Neural cell (in vitro differentiated cells): ENCODE results near the gene KEL. TPM values are rescaled to one million over a fixed set of nuclear protein-coding genes. Genes with fewer than 3 reads are reported as not detected.

Experiments
- H2AFZ ChIP-seq: fragments of 200-600, 300-800 bp; sonication (generic), shearing (Covaris generic); 2 replicates; pipeline ENCODE4 v1.6.0; 2014; ENCODE audit warnings: low read depth, mild to moderate bottlenecking, antibody characterized with exemption, low read length, moderate library complexity
- H3F3A ChIP-seq: fragments of 200-600 bp; shearing (Covaris generic); 2 replicates; pipeline ENCODE4 v1.6.1; 2016; ENCODE audit warnings: mild to moderate bottlenecking, moderate library complexity, mixed read lengths, antibody characterized with exemption, low read length; ENCODE audit not compliant: insufficient read depth, poor library complexity, severe bottlenecking
- H3K27ac ChIP-seq: fragments of 200-600, 300-800 bp; sonication (generic), shearing (Covaris generic); 2 replicates; pipeline ENCODE4 v1.5.1; 2014; ENCODE audit warnings: mild to moderate bottlenecking, low read length, moderate library complexity
- H3K27me3 ChIP-seq: fragments of 300-800, 200-600 bp; sonication (generic), shearing (Covaris generic); 2 replicates; pipeline ENCODE4 v1.6.0; 2014; ENCODE audit warnings: mild to moderate bottlenecking, low read depth, low read length, moderate library complexity; ENCODE audit not compliant: insufficient read depth
- H3K36me3 ChIP-seq: fragments of 300-800, 200-600 bp; sonication (generic), shearing (Covaris generic); 2 replicates; pipeline ENCODE4 v1.5.1; 2014; ENCODE audit warnings: mild to moderate bottlenecking, antibody characterized with exemption, low read length, moderate library complexity; ENCODE audit not compliant: insufficient read depth
- H3K4me2 ChIP-seq: fragments of 300-800, 200-600 bp; sonication (generic), shearing (Covaris generic); 2 replicates; pipeline ENCODE4 v1.6.0; 2014; ENCODE audit warnings: mild to moderate bottlenecking, low read length
- H3K4me3 ChIP-seq: fragments of 300-800, 200-600 bp; sonication (generic), shearing (Covaris generic); 2 replicates; pipeline ENCODE4 v1.5.1; 2014; ENCODE audit warnings: mild to moderate bottlenecking, low read length, moderate library complexity
- H3K79me2 ChIP-seq: fragments of 200-600 bp; shearing (Covaris generic); replicated peaks from 2 replicates; pipeline ENCODE4 v1.6.0; 2014; ENCODE audit warnings: mild to moderate bottlenecking, low read length, moderate library complexity; ENCODE audit not compliant: insufficient read depth
- H3K9ac ChIP-seq: fragments of 300-800, 200-600 bp; sonication (generic), shearing (Covaris generic); 2 replicates; pipeline ENCODE4 v1.6.1; 2016; ENCODE audit warnings: mild to moderate bottlenecking, low read length, mixed read lengths
- H3K9me2 ChIP-seq: fragments of 200-600 bp; shearing (Covaris generic); 2 replicates; pipeline ENCODE4 v1.6.1; 2016; ENCODE audit warnings: mild to moderate bottlenecking, low read length, mixed read lengths; ENCODE audit not compliant: insufficient read depth
- H3K9me3 ChIP-seq: fragments of 200-600, 300-800 bp; sonication (generic), shearing (Covaris generic); 2 replicates; pipeline ENCODE4 v1.6.1; 2016; ENCODE audit warnings: mild to moderate bottlenecking, mixed run types, low read length, moderate library complexity, mixed read lengths
- H4K20me1 ChIP-seq: fragments of 200-600 bp; shearing (Covaris generic); 2 replicates; pipeline ENCODE4 v1.6.1; 2016; ENCODE audit warnings: mild to moderate bottlenecking, mixed run types; ENCODE audit not compliant: insufficient read depth
- EP300 ChIP-seq: fragments of 450-650 bp; conservative IDR thresholded peaks from 2 replicates; pipeline ENCODE4 v1.6.1; 2014; ENCODE audit warnings: antibody characterized with exemption, mild to moderate bottlenecking, moderate library complexity; ENCODE audit not compliant: poor library complexity, severe bottlenecking
- EZH2 ChIP-seq: fragments of 200-600, 300-800 bp; shearing (Covaris generic), sonication (generic); IDR thresholded peaks from 2 replicates; pipeline ENCODE4 v1.6.1; 2014; ENCODE audit warnings: antibody characterized with exemption, low read length, borderline replicate concordance, mild to moderate bottlenecking; ENCODE audit not compliant: insufficient read depth, poor library complexity, severe bottlenecking
- MXI1 ChIP-seq: fragments of 450-650 bp; conservative IDR thresholded peaks from 2 replicates; pipeline ENCODE4 v1.6.1; 2014; ENCODE audit warnings: antibody characterized with exemption, mild to moderate bottlenecking; ENCODE audit not compliant: poor library complexity, severe bottlenecking
- POLR2AphosphoS5 ChIP-seq: IDR thresholded peaks from 2 replicates; pipeline ENCODE4 v1.6.1; 2012
- RAD21 ChIP-seq: fragments of 450-650 bp; conservative IDR thresholded peaks from 2 replicates; pipeline ENCODE4 v1.6.1; 2014; ENCODE audit warnings: antibody characterized with exemption, mild to moderate bottlenecking, moderate library complexity
- SMC3 ChIP-seq: fragments of 450-650 bp; conservative IDR thresholded peaks from 2 replicates; pipeline ENCODE4 v1.6.1; 2014; ENCODE audit warnings: antibody characterized with exemption, mild to moderate bottlenecking, moderate library complexity; ENCODE audit not compliant: poor library complexity
- TAF1 ChIP-seq: IDR thresholded peaks from 2 replicates; pipeline ENCODE4 v1.6.1; 2012; ENCODE audit warnings: low read depth
- polyA plus RNA-seq: library from polyadenylated mRNA; depleted of rRNA; stranded (reverse); fragments of >200 nt; gene quantifications from 2 replicates; pipeline ENCODE4 v1.2.3, GENCODE V29; 2014
- TF ChIP-seq, protein P1 (sequence below): fragments of 450-650 bp; IDR thresholded peaks from 2 replicates; pipeline ENCODE4 v1.5.1; 2014; ENCODE audit warnings: antibody characterized with exemption, mild to moderate bottlenecking, moderate library complexity; ENCODE audit not compliant: poor library complexity, severe bottlenecking
- TF ChIP-seq, protein P2 (sequence below): IDR thresholded peaks from 2 replicates; pipeline ENCODE4 v1.6.1; 2012; ENCODE audit warnings: borderline replicate concordance

The KEL gene
- polyA plus RNA-seq, 1 donor from 2014 or later = 2.2 TPM

DNA sequence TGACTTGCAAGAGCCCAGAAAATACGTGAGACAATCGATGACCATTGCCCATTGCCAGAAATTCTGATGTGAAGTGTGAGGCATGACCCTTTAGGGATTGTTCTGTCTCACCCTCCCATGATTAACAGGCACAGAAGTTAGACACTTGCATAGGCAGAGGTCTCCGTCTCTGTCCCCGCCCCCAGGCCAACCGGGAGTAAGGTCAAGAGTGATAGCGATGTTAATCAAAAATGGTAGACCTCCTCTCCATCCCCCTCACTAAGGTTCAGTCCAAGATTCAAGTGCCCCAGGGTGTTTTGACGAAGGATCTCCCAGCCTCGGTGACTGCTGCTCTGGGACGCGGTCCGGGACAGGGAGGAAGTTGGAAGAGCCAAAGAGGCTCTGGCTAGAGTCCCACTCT is 53.9 kb downstream of the KEL start:
- Histone ChIP-seq H3K27ac (no peak overlapping the region), H3K9me3 (peaks cover 6% of the 10 kb centered on the region), H4K20me1 (no peaks in the 10 kb centered on the region), H2AFZ (no peak overlapping the region), H3K36me3 (no peaks in the 10 kb centered on the region), H3K4me2 (no peak overlapping the region), H3K79me2 (no peaks in the 10 kb centered on the region), H3K27me3 (no peaks in the 10 kb centered on the region), H3F3A (no peaks in the 10 kb centered on the region), H3K9me2 (no peaks in the 10 kb centered on the region), H3K9ac (no peak overlapping the region), H3K4me3 (no peak overlapping the region)
- TF ChIP-seq EP300 (no peak), RAD21 (no peak), MXI1 (no peak), EZH2 (no peak), POLR2AphosphoS5 (no peak), TAF1 (no peak), SMC3 (no peak)
- TF ChIP-seq, protein P1, sequence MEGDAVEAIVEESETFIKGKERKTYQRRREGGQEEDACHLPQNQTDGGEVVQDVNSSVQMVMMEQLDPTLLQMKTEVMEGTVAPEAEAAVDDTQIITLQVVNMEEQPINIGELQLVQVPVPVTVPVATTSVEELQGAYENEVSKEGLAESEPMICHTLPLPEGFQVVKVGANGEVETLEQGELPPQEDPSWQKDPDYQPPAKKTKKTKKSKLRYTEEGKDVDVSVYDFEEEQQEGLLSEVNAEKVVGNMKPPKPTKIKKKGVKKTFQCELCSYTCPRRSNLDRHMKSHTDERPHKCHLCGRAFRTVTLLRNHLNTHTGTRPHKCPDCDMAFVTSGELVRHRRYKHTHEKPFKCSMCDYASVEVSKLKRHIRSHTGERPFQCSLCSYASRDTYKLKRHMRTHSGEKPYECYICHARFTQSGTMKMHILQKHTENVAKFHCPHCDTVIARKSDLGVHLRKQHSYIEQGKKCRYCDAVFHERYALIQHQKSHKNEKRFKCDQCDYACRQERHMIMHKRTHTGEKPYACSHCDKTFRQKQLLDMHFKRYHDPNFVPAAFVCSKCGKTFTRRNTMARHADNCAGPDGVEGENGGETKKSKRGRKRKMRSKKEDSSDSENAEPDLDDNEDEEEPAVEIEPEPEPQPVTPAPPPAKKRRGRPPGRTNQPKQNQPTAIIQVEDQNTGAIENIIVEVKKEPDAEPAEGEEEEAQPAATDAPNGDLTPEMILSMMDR = no peak
- TF ChIP-seq, protein P2, sequence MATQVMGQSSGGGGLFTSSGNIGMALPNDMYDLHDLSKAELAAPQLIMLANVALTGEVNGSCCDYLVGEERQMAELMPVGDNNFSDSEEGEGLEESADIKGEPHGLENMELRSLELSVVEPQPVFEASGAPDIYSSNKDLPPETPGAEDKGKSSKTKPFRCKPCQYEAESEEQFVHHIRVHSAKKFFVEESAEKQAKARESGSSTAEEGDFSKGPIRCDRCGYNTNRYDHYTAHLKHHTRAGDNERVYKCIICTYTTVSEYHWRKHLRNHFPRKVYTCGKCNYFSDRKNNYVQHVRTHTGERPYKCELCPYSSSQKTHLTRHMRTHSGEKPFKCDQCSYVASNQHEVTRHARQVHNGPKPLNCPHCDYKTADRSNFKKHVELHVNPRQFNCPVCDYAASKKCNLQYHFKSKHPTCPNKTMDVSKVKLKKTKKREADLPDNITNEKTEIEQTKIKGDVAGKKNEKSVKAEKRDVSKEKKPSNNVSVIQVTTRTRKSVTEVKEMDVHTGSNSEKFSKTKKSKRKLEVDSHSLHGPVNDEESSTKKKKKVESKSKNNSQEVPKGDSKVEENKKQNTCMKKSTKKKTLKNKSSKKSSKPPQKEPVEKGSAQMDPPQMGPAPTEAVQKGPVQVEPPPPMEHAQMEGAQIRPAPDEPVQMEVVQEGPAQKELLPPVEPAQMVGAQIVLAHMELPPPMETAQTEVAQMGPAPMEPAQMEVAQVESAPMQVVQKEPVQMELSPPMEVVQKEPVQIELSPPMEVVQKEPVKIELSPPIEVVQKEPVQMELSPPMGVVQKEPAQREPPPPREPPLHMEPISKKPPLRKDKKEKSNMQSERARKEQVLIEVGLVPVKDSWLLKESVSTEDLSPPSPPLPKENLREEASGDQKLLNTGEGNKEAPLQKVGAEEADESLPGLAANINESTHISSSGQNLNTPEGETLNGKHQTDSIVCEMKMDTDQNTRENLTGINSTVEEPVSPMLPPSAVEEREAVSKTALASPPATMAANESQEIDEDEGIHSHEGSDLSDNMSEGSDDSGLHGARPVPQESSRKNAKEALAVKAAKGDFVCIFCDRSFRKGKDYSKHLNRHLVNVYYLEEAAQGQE = no peak

- Histone ChIP-seq H3K79me2 (no peaks in the 10 kb centered on the region), H3K27me3 (no peaks in the 10 kb centered on the region), H3K4me3 (no peak overlapping the region), H3K36me3 (no peaks in the 10 kb centered on the region), H3K27ac (no peak overlapping the region), H3K9me2 (no peaks in the 10 kb centered on the region), H2AFZ (no peak overlapping the region), H3F3A (no peaks in the 10 kb centered on the region), H4K20me1 (no peaks in the 10 kb centered on the region), H3K9ac (no peak overlapping the region), H3K4me2 (no peak overlapping the region), H3K9me3 (peaks cover 6% of the 10 kb centered on the region)
- TF ChIP-seq MXI1 (no peak), EP300 (no peak), EZH2 (no peak), RAD21 (no peak), POLR2AphosphoS5 (no peak), TAF1 (no peak), SMC3 (no peak)
- TF ChIP-seq, protein P1 = no peak
- TF ChIP-seq, protein P2 = no peak
Observed at GRCh38 chr7:142906643-142907042, 55.5 kb downstream of the KEL start.
